ENCODE results near the gene DEPDC1B. TPM values are rescaled to one million over a fixed set of nuclear protein-coding genes. Genes with fewer than 3 reads are reported as not detected.

Gene DEPDC1B
- total RNA-seq, 1 experiment from 2014 or later: 29.2 TPM

GRCh38 chr5:60584304-60584703, 115.7 kb downstream of the DEPDC1B start:
- no peak for DNase-seq
- Histone ChIP-seq H3K27me3 (ENCODE audit: insufficient read depth, low read depth) (no peaks in the 10 kb centered on the region), H4K20me1 (ENCODE audit: insufficient read depth) (no peaks in the 10 kb centered on the region), H2AFZ (no peak overlapping the region), H3K9me3 (ENCODE audit: insufficient read depth, low read depth) (no peaks in the 10 kb centered on the region), H3K4me1 (replicated peaks; ENCODE audit: insufficient read depth) (no peaks in the 10 kb centered on the region), H3K4me2 (no peak overlapping the region), H3K4me3 (no peak overlapping the region), H3K79me2 (ENCODE audit: low read depth) (no peaks in the 10 kb centered on the region), H3K36me3 (ENCODE audit: low read depth) (no peaks in the 10 kb centered on the region), H3K27ac (no peak overlapping the region), H3K9me2 (ENCODE audit: insufficient read depth) (no peaks in the 10 kb centered on the region), H3F3A (ENCODE audit: insufficient read depth, low read depth) (no peaks in the 10 kb centered on the region)
- BruUV-seq (replicated peaks): no TSS peak
- POLR2A ChIA-PET (ENCODE audit: unreplicated experiment): no interaction called here
- CTCF ChIA-PET: no interaction called here
- intact Hi-C loops (cut with micrococcal nuclease; ENCODE audit: unreplicated experiment): no loop called here
- TF ChIP-seq EZH2 (IDR thresholded peaks at IDR 0.05; ENCODE audit: low read depth): no peak
- TF ChIP-seq, protein P1, sequence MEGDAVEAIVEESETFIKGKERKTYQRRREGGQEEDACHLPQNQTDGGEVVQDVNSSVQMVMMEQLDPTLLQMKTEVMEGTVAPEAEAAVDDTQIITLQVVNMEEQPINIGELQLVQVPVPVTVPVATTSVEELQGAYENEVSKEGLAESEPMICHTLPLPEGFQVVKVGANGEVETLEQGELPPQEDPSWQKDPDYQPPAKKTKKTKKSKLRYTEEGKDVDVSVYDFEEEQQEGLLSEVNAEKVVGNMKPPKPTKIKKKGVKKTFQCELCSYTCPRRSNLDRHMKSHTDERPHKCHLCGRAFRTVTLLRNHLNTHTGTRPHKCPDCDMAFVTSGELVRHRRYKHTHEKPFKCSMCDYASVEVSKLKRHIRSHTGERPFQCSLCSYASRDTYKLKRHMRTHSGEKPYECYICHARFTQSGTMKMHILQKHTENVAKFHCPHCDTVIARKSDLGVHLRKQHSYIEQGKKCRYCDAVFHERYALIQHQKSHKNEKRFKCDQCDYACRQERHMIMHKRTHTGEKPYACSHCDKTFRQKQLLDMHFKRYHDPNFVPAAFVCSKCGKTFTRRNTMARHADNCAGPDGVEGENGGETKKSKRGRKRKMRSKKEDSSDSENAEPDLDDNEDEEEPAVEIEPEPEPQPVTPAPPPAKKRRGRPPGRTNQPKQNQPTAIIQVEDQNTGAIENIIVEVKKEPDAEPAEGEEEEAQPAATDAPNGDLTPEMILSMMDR (conservative IDR thresholded peaks at IDR 0.05): no peak

GRCh38 chr5:60583616-60584015, 116.3 kb downstream of the DEPDC1B start:
- no TSS peak for BruUV-seq (replicated peaks)
- H3K4me2 ChIP-seq: no peak overlapping the region
- no peak overlapping the region for H3K27ac ChIP-seq
- no peaks in the 10 kb centered on the region for H3F3A ChIP-seq (ENCODE audit: insufficient read depth, low read depth)
- H3K36me3 ChIP-seq (ENCODE audit: low read depth): no peaks in the 10 kb centered on the region
- intact Hi-C loops (cut with micrococcal nuclease; ENCODE audit: unreplicated experiment): no loop called here
- H3K79me2 ChIP-seq (ENCODE audit: low read depth): no peaks in the 10 kb centered on the region
- no peaks in the 10 kb centered on the region for H4K20me1 ChIP-seq (ENCODE audit: insufficient read depth)
- ChIA-PET CTCF (no interaction called here), POLR2A (ENCODE audit: unreplicated experiment) (no interaction called here)
- H3K27me3 ChIP-seq (ENCODE audit: insufficient read depth, low read depth): no peaks in the 10 kb centered on the region
- no peak overlapping the region for H3K4me3 ChIP-seq
- no peaks in the 10 kb centered on the region for H3K4me1 ChIP-seq (replicated peaks; ENCODE audit: insufficient read depth)
- no peak overlapping the region for H2AFZ ChIP-seq
- H3K9me3 ChIP-seq (ENCODE audit: insufficient read depth, low read depth): no peaks in the 10 kb centered on the region
- TF ChIP-seq EZH2 (IDR thresholded peaks at IDR 0.05; ENCODE audit: low read depth): no peak
- TF ChIP-seq, protein P1 (conservative IDR thresholded peaks at IDR 0.05): no peak
- no peaks in the 10 kb centered on the region for H3K9me2 ChIP-seq (ENCODE audit: insufficient read depth)
- no peak for DNase-seq

DNA sequence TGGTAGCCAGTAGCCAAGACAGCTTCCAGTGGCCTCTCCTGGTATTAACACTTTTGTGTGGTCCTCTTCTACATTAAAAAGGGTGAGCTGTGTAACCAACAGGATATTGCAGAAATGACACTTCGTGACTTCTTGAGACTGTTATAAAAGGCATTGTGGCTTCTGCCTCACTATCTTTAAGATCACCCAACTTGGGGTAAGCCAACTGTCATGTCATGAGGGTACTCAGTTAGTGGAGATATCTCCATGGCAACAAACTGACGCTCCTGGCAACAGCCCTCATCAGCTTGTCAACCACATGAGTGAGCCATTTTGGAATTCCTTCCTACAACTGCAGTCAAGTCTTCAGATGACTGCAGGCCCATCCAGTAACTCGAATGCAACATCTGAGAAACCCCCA, 121.7 kb downstream of the DEPDC1B start:
- BruUV-seq (replicated peaks): no TSS peak
- H3K27me3 ChIP-seq (ENCODE audit: insufficient read depth, low read depth): no peaks in the 10 kb centered on the region
- H3K9me3 ChIP-seq (ENCODE audit: insufficient read depth, low read depth): no peaks in the 10 kb centered on the region
- H4K20me1 ChIP-seq (ENCODE audit: insufficient read depth): no peaks in the 10 kb centered on the region
- no peaks in the 10 kb centered on the region for H3K36me3 ChIP-seq (ENCODE audit: low read depth)
- H2AFZ ChIP-seq: no peak overlapping the region
- CTCF ChIA-PET: no interaction called here
- no peak overlapping the region for H3K27ac ChIP-seq
- H3K4me3 ChIP-seq: no peak overlapping the region
- H3K79me2 ChIP-seq (ENCODE audit: low read depth): no peaks in the 10 kb centered on the region
- H3K9me2 ChIP-seq (ENCODE audit: insufficient read depth): no peaks in the 10 kb centered on the region
- no peaks in the 10 kb centered on the region for H3F3A ChIP-seq (ENCODE audit: insufficient read depth, low read depth)
- POLR2A ChIA-PET (ENCODE audit: unreplicated experiment): no interaction called here
- no peaks in the 10 kb centered on the region for H3K4me1 ChIP-seq (replicated peaks; ENCODE audit: insufficient read depth)
- intact Hi-C loops (cut with micrococcal nuclease; ENCODE audit: unreplicated experiment): no loop called here
- no peak for DNase-seq
- no peak overlapping the region for H3K4me2 ChIP-seq
- TF ChIP-seq, protein P1 (conservative IDR thresholded peaks at IDR 0.05): no peak
- no peak for TF ChIP-seq EZH2 (IDR thresholded peaks at IDR 0.05; ENCODE audit: low read depth)
